GM18502 (cell line): Measurements from ENCODE around the gene HAP1.

Source experiments
- ATAC-seq: cut with Tn5 transposase; IDR thresholded peaks from one replicate; pipeline ENCODE4 v1.9.1; 2021; ENCODE audit warnings: mild to moderate bottlenecking; ENCODE audit not compliant: unreplicated experiment, poor library complexity

HAP1 gene

DNA sequence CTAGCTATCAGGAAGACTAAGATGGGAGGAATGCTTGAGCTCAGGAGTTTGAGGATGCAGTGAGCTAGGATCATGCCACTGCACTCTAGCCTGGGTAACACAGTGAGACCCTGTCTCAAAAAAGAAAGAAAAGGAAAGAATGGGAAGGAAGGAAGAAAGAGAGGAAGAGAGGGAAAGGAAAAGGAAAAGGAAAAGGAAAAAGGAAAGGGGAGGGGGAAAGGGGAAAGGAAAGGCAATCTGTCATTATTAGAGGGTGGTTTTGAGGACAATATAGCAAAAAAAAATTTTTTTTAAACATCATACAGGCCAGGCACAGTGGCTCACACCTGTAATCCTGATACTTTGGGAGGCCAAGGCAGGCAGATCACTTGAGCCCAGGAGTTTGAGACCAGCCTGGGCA, 31.7 kb upstream of the HAP1 start:
- ATAC-seq: no peak

DNA sequence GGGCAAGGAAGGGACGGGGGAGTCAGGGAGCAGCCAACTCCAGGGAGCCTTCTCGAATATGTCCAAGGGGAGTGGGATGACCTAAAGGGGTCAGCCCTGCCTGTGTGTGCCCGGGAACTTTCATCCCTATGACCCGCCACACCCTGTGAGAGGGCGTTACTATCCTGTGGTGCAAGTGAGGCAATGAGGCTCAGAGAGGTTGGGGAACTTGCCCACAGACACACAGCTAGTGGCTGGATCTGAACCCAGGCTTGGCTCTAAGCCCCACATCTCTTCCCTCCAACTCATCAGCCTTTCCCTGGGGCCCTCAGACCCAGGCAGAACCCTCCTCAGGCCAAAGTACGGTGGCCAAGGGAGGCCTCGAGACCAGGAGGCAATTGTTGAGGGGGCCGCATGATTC, 28.9 kb upstream of the HAP1 start:
- no peak for ATAC-seq

DNA sequence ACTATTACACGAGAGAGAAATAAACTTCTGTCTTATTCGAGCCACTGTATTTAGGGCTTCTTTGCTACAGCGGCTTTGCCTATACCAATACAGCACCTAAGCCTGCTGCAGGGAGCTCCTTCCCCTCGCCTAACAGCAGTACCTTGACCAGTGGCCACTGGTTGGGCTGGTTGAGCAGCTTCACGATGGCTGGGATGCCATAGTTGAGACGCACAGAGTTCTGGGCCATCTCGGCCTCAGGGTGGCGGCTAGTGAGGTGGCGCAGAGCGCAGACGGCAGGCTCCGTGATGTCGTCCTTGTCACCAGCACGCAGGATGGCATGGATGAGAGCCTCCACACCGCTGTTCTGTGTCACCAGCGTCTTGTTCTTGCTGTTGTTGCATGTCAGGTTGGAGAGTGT, 28.4 kb upstream of the HAP1 start:
- ATAC-seq: no peak

DNA sequence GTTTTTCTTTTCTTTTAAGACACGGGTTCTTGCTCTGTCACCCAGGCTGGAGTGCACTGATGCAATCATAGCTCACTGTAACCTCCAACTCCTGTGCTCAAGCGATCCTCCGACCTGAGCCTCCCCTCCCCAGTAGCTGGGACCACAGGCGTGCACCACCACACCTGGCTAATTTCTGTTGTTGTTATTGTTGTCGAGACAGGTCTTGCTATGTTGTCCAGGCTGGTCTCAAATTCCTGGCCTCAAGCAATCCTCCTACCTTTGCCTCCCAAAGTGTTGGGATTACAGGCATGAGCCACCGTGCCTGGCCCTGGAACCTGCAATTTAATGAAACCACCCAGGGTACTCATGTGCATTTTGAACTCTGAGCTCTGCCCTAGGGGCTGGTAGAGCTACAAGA, 27.9 kb upstream of the HAP1 start:
- no peak for ATAC-seq

DNA sequence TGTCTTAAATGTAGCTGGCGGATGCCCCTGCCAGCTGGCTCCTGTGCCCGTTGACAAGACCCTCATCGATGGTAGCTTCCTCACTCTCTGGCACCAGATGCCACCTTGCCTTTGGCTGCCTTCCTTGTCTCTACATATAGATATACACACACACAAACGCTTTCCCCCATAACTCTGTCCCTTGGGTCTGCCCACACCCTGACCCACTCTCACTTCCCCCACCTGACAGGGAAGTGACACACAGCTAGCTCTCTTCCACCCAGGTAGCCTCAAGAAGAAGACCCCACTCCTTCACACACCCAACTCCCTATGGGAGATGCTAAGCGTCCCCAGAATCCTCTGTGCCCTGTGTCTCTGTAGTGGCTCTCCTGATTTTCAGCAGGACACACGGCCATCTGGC, 26.4 kb upstream of the HAP1 start:
- ATAC-seq: no peak

DNA sequence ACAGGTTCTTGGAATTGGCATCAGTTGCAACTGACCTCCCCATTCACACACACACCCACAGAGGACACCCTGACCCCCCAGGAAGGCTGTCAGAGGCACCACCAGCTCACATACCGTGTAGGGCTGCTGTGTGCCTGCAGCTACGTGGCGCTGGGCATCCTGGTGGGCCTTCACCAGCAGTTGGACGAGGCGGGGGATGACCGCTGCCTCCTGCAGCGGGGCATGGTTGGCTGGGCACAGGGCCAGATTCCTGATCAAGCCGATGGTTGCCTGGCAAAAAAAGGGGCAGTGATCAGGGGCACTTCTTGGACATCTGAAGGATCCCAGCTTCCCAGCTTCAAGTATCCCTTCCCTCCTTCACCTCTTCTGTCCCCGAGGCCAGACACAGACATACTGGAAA, 24.2 kb upstream of the HAP1 start:
- ATAC-seq: no peak

DNA sequence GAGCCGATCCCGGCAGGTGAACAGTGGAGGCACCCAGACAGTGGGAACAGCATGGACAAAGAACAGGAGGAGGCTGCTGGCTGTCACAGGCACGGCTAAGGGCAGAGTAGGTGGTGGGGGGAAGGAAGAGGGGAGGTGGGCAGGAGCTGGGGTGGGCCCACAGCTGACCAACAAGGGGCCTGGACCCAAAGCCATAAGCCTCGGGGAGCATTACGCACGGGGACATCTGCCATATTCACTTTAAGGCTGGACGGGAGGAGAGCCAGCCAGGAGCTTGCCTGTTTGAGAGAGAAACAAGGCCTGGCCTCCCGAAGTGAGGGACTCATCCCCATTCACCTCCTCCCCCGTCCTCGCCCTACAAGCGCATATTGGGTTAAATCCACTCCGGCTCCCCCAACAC, 19.6 kb upstream of the HAP1 start:
- no peak for ATAC-seq

DNA sequence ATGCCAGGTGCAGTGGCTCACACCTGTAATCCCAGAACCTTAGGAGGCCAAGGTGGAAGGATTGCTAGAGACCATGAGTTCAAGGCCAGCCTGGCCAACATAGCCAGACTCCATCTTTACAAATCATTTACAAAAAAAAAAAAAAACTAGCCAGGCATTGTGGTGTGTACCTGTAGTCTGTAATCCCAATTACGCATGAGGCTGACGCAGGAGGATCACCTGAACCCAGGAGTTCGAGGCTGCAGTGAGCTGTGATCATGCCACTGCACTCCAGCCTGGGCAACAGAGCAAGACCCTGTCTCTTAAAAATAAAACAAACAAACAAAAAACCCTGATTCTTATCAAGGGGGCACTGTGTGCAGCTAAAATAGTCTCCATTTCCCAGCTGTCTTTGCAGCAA, 16.8 kb upstream of the HAP1 start:
- ATAC-seq: no peak

DNA sequence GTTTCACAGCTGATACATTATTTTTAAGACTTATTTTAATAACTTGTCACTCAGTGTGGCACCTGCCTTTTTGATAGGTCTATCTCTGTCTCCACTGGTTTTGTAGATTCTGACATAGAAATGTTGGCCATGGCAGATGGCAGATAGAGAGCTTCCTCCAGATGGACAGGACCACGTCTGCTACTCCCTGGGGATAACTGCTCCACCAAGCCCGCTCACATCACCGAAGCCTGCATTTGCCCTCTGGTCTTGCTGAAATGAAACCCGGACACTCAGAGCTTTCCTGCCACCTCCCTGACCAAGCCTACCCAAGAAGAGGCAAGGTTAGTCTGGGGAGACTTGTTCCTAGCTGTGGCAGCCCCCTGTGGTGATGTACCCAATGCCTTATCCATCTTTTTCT, 16.4 kb upstream of the HAP1 start:
- no peak for ATAC-seq

DNA sequence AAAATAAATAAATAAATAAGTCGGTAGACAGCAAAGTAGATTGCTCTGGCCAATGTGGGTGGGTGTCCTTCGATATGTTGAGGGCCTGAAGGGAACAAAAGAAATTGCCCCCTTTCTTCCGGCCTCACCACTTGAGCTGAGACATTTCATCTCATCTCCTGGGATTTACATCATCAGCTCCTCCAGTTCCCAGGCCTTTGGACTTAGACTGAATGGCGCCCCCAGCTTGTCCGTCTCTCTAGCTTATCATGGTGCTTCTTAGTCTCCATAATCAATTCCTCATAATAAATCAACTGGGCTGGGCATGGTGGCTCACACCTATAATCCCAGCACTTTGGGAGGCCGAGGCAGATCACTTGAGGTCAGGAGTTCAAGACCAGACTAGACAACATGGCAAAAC, 13.8 kb upstream of the HAP1 start:
- no peak for ATAC-seq

DNA sequence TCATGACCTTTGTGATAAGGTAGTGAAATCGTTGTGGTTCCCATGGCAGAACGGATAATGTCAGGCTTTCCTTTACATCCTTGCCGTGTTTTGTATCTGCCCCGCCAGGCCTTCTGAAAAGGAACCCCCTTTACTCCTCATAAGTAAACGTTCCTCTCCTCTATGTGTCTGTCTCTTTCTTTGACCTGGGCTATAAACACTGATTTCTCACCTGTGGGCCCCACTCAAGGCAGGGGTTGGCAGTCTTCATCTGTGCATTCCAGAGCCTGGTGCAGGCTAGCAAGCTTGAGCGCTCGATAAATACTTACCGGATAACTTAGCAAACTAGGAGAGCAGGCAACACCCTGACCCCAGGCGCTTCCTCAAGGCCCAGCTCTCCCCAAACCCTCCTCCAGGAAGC, 7.3 kb upstream of the HAP1 start:
- ATAC-seq: no peak

DNA sequence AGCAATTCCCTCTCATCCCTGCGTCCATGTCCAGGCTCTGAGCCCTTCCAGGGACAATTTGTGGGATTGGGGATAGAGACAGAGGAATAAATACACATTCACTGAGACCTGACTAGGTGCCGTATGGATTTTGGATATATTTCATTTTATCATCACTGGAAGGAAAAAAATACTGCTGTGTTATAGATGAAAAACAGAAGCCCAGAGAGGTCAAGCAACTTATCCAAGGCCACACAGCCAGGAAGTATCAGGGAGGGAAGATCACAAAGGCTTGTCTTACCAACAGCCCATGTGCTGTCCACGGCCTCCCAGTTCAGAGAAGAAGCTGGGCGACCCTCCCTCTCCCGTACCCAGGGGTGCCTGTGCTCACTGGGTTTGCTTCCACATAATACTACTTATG, 6.1 kb upstream of the HAP1 start:
- no peak for ATAC-seq

DNA sequence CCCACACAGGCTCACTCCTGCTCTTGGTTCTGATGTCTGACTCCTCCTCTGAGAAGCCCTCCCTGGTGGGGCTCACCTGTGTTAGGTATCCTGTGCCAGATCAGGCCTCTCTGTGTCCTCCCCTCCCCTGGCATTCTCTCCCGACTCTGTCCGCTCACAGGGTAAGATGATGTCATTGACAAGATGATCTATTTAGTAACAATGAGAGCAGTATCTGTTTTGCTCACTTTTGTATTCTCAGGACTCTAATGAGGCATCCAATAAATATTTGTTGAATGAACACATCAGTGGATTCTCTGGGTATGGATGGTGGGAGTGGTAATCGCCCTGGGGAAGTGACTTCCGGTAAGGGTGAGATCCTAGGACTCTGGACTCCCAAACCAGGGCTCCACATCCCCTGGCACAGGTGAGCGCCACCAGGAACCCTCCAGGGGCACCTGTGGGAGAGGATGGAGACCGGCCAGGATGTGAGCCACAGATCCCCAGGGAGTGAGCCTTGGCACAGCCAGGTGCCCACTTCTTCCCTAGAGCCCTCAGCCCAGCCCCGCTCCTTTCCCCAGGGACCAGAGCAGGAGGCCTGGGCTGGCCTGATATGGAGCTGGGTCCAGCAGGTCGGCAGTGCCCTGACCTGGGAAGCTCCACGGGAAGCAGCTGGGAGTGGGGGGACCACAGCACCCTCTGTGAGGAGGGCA, 5.4 kb upstream of the HAP1 start:
- ATAC-seq: no peak

DNA sequence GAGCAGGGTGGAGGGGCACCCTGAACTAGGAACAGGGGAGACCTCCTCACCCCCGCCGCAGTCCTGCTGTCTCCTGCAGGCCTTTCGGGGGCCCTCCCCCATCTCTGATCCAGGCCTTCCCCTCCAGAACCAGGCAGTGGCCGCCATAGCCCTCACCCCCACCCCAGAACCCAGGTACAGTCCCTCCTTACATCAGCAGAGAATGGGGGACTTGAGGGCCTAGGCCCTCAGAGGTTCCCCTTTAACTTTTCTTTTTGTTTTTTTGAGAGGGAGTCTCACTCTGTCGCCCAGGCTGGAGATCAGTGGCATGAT, 4.3 kb upstream of the HAP1 start:
- ATAC-seq: no peak

DNA sequence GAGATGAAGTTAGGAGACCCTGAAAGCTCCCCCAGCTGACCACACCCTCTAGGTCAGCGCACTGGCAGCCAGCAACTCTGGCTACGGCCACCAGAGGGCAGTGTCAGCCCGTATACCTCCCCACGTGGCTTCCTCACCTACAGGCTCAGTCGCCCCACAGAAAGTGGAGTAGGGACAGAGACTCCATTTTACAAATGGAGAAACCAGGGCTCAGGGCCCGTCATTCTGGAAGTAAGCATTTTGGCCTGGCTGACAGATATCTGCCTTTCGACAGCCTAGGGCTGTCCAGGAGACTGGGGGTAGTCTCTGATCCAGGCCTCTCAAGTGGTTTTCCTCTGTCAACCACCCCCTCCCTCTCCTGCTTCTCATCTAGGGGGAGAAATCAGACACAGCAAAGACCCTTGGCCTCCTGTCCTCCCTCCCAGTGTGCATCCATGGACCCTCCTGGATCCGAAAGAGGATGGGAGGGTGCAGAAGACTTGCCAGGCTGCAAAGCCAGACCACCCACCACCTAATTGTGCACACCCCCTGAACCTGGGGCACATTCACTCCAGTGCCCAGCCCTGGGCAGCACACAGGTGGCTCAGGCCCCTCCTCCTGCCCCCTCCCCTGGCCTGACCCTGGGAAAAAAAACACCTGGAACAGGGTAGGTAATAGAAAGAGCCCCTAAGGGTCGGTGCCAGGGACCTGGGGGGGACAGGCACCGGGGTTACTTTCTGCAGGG, 3.8 kb upstream of the HAP1 start:
- no peak for ATAC-seq

DNA sequence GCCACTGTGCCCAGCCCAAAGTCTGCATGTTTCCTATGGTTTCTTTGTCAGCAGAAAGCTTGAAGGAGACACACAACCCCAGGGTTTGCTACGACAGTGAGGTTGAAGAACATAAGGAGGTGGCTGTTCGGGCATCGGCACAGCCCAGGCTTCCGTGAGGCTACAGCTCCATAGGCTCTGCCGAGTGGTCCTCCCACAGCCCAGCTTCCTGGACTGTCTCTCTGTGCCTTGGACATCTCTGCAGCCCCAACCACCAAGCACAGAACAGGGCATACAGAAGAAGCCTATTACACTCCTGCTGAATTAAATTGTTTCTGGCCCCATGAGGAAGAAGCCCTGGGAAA, 3.2 kb upstream of the HAP1 start:
- no peak for ATAC-seq

DNA sequence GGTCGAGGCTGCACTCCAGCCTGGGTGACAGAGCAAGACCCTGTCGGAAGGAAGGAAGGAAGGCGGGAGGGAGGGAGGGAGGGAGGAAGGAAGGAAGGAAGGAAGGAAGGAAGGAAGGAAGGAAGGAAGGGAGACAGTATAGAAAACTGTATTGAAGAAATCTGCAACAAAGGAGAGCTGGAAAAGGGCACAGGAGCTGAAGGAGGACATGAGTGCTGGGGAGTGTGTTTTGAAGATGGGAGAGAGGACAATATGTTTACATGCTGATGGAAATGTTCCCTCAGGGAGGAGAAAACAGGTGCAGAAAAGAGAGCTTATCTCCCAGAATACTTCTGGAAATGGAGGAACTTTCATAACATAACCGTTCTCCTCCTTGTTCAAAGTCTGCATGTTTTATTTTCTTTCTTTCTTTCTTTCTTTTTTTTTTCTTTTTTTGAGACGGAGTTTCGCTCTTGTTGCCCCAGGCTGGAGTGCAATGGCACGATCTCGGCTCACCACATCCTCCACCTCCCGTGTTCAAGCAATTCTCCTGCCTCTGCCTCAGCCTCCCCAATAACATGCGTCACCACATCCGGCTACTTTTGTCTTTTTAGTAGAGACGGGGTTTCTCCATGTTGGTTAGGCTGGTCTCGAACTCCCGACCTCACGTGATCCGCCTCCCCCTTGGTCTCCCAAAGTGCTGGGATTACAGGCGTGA, 2.7 kb upstream of the HAP1 start:
- no peak for ATAC-seq

DNA sequence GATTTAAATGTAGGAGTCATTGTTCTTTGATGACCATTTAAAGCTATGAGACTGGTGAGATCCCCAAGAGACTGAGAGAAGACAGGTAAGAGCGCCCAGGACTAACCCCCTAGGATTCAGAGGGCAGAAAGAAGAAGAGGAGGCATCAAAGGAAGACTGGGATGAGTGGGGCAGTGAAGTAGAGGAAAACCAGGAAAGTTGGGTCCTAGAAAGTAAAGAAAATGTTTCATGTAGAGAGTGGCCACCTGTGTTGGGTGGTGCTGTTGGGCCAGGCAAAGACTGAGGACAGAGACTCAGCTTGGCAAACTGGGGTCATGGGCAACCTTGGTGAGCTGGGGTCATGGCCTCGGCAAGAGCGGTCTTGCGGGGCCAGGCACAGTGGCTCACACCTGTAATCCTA, 1.3 kb upstream of the HAP1 start:
- ATAC-seq: no peak

DNA sequence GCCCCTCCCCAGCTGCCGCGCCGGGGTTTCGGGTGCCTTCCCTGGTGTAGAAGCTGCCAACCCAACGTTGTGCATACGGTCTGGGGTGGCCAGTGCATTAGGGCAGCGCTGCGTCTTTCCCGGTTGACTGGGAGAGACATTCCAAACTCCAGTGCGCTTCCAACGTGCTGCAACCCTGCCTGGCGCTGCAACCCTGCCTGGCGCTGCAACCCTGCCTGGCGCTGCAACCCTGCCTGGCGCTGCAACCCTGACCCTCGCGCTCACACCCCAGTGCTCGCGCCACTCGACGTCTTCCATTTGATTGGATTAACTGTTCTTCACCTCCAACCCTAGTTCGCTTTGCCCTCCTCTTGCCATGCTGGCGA, 488 bp upstream of the HAP1 start:
- ATAC-seq: no peak

DNA sequence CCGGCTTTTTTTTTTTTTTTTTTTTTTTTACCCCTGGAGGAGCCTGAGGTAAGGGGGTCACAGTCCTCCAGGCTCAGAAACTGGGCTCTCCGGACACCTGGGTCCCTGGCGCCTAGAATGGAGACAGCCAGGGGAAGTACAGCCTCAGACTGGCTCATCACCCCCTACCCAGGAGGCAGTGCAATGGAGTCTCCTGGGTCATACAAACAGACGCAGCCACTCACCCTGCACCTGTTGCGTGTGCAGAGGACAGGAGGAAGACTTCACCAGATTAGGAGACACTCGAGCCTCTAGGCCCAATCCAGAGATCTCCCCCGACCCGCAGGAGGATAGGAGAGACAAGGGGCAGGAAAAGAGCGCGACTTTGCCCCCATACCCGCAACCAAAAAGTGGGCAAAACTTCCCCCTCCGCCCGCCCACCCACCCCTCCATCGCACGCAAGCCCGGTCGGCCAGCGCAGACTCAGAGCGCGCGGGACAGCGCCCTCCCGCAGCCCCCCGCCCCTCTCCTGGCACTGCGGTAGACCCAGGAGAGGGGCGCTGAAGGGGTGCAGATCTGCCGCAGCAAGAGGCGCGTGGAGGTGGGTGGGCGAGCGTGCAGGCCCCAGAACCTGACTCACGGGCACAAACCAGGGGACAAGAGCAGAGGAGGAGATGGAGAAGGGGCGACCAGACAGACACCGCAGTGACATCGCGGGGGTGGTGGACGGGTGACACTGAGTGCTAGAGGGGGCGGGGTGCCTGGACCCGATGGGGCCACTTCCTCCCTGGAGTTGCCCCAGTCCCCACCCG, 900 bp downstream of the HAP1 start:
- ATAC-seq: no peak

DNA sequence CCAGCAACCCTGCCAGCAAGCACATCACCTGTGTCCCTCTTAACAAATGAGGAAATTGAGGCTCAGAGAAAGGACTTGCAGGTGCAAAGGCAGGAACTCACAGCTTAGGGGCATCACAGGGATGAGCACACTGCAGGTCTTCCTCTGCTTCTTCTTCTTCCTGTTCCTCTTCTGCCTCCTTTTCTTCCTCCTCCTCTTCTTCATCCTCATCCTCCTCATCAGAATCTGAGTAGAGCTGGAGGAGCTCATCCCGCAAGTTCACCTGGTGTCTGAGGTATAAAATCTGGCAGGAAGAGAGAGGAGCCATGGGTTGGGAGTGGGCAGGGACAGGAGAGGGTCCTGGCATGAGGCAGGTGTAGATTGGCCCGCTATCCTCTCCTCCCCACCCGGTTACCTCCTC, 2.6 kb downstream of the HAP1 start:
- no peak for ATAC-seq
